HG03469 (cell line): ENCODE measurements around the gene EDIL3.
"Not testable (repeated sequence)": the region's sequence is repeated elsewhere in the genome, so short reads cannot be mapped to it uniquely, and the experiment has no call there.

Source experiments
- ATAC-seq: cut with Tn5 transposase; IDR thresholded peaks from one replicate; pipeline ENCODE4 v1.9.1; 2021; ENCODE audit warnings: mild to moderate bottlenecking, moderate library complexity, moderate number of reproducible peaks; ENCODE audit not compliant: unreplicated experiment

Gene EDIL3

GRCh38 chr5:84379749-84380148 is 4.9 kb downstream of the EDIL3 start:
- ATAC-seq = no peak

GRCh38 chr5:84378961-84379360 is 5.7 kb downstream of the EDIL3 start:
- ATAC-seq = no peak

- no peak for ATAC-seq
Measured at GRCh38 chr5:84378420-84378819, 6.3 kb downstream of the EDIL3 start.

GRCh38 chr5:84376346-84376745 is 8.3 kb downstream of the EDIL3 start:
- ATAC-seq = no peak

- no peak for ATAC-seq
Measured at GRCh38 chr5:84374568-84374967, 10.1 kb downstream of the EDIL3 start.

- no peak for ATAC-seq
Measured at GRCh38 chr5:84373506-84373905, 11.2 kb downstream of the EDIL3 start.

GRCh38 chr5:84372066-84372695 is 12.5 kb downstream of the EDIL3 start:
- ATAC-seq = no peak

- no peak for ATAC-seq
Measured at GRCh38 chr5:84370176-84370575, 14.5 kb downstream of the EDIL3 start.

GRCh38 chr5:84364043-84364442 is 20.6 kb downstream of the EDIL3 start:
- no peak for ATAC-seq

GRCh38 chr5:84362061-84362720 is 22.5 kb downstream of the EDIL3 start:
- no peak for ATAC-seq

GRCh38 chr5:84361572-84361971 is 23.1 kb downstream of the EDIL3 start:
- no peak for ATAC-seq

GRCh38 chr5:84360056-84360455 is 24.6 kb downstream of the EDIL3 start:
- no peak for ATAC-seq

- ATAC-seq = no peak
Measured at GRCh38 chr5:84354101-84354500, 30.6 kb downstream of the EDIL3 start.

GRCh38 chr5:84344788-84345187 is 39.9 kb downstream of the EDIL3 start:
- no peak for ATAC-seq

- no peak for ATAC-seq
Measured at GRCh38 chr5:84343171-84343570, 41.5 kb downstream of the EDIL3 start.

GRCh38 chr5:84332106-84332505 is 52.6 kb downstream of the EDIL3 start:
- ATAC-seq = no peak

- ATAC-seq = no peak
Measured at GRCh38 chr5:84327591-84327990, 57.1 kb downstream of the EDIL3 start.

GRCh38 chr5:84322646-84323045 is 62.0 kb downstream of the EDIL3 start:
- ATAC-seq = no peak

GRCh38 chr5:84317826-84318225 is 66.9 kb downstream of the EDIL3 start:
- not testable (repeated sequence) for ATAC-seq

GRCh38 chr5:84312280-84312679 is 72.4 kb downstream of the EDIL3 start:
- not testable (repeated sequence) for ATAC-seq

GRCh38 chr5:84309850-84310249 is 74.8 kb downstream of the EDIL3 start:
- ATAC-seq = not testable (repeated sequence)

- ATAC-seq = no peak
Measured at GRCh38 chr5:84306601-84307000, 78.1 kb downstream of the EDIL3 start.

- no peak for ATAC-seq
Measured at GRCh38 chr5:84304599-84304998, 80.1 kb downstream of the EDIL3 start.
